ENCODE measurements around the gene BRI3.

GRCh38 chr7:98301693-98302470 lies 20.4 kb downstream of the BRI3 start:
- TF ChIP-seq CTCF (IDR thresholded peaks at IDR 0.05) (no peak), POLR2AphosphoS5 (IDR thresholded peaks at IDR 0.05) (no peak), POLR2A (IDR thresholded peaks at IDR 0.05) (no peak)
